ENCODE data around the gene ARMS2. TPM values are rescaled to one million over a fixed set of nuclear protein-coding genes. Genes with fewer than 3 reads are reported as not detected.

Gene ARMS2
- total and polyA plus RNA-seq, 2 experiments from 2014 or later, result not detected

- no peaks in the 10 kb centered on the region for H3K9me2 ChIP-seq (ENCODE audit: insufficient read depth)
- no peaks in the 10 kb centered on the region for H3F3A ChIP-seq (replicated peaks; ENCODE audit: low read depth)
- Mint-ChIP-seq H3K9me3 (peaks cover 13% of the 10 kb centered on the region; the same call in 2 of the 3 replicates), H3K36me3 (ENCODE audit: low read depth) (peaks cover 7% of the 10 kb centered on the region), H3K4me3 (no peak overlapping the region), H3K4me1 (no peaks in the 10 kb centered on the region; the same call in 2 of the 3 replicates), H3K27me3 (ENCODE audit: insufficient read depth, low read depth, poor library complexity) (no peaks in the 10 kb centered on the region), H3K27ac (no peak overlapping the region)
- no peak for DNase-seq (ENCODE audit: low spot score)
- no peaks in the 10 kb centered on the region; the same call in 1 of the 2 replicates for H3K36me3 ChIP-seq (ENCODE audit: insufficient read depth)
- H2AFZ ChIP-seq, result peak overlapping the region; percentile 59
- H3K79me2 ChIP-seq (replicated peaks; ENCODE audit: insufficient read depth), result no peaks in the 10 kb centered on the region
- H3K27me3 ChIP-seq (ENCODE audit: insufficient read depth), result no peaks in the 10 kb centered on the region
- H3K4me3 ChIP-seq, result no peak overlapping the region
- peaks cover 4% of the 10 kb centered on the region; the same call in 1 of the 2 replicates for H3K4me1 ChIP-seq (ENCODE audit: insufficient read depth)
- no peak overlapping the region for H3K4me2 ChIP-seq
- no peaks in the 10 kb centered on the region for H4K20me1 ChIP-seq (replicated peaks; ENCODE audit: insufficient read depth)
- no peak for TF ChIP-seq CTCF (conservative IDR thresholded peaks at IDR 0.05; ENCODE audit: low read depth in 2 of 2)
- no peak for TF ChIP-seq POLR2AphosphoS5 (IDR thresholded peaks at IDR 0.05; ENCODE audit: low read depth)
- ATAC-seq, result no peak
- H3K27ac ChIP-seq (ENCODE audit: low read depth), result no peak overlapping the region
Measured at GRCh38 chr10:122450353-122450990, 4.0 kb upstream of the ARMS2 start.

- Histone ChIP-seq H3K4me2 (no peak overlapping the region), H3K36me3 (ENCODE audit: insufficient read depth) (no peaks in the 10 kb centered on the region; the same call in 1 of the 2 replicates), H3K4me3 (no peak overlapping the region), H3K27me3 (ENCODE audit: insufficient read depth) (peaks cover 3% of the 10 kb centered on the region; the same call in 1 of the 2 replicates), H3K4me1 (ENCODE audit: insufficient read depth) (peaks cover 4% of the 10 kb centered on the region; the same call in 1 of the 2 replicates), H3K79me2 (replicated peaks; ENCODE audit: insufficient read depth) (no peaks in the 10 kb centered on the region), H3F3A (replicated peaks; ENCODE audit: low read depth) (no peaks in the 10 kb centered on the region), H4K20me1 (replicated peaks; ENCODE audit: insufficient read depth) (no peaks in the 10 kb centered on the region), H3K9me2 (ENCODE audit: insufficient read depth) (no peaks in the 10 kb centered on the region), H2AFZ (no peak overlapping the region), H3K27ac (ENCODE audit: low read depth) (no peak overlapping the region)
- peaks cover 8% of the 10 kb centered on the region for H3K4me1 Mint-ChIP-seq
- H3K36me3 Mint-ChIP-seq (ENCODE audit: low read depth), result no peaks in the 10 kb centered on the region
- DNase-seq (ENCODE audit: low spot score), result no peak
- no peak for ATAC-seq
- no peak overlapping the region for H3K27ac Mint-ChIP-seq
- peaks cover 6% of the 10 kb centered on the region for H3K27me3 Mint-ChIP-seq (ENCODE audit: insufficient read depth, low read depth, poor library complexity)
- H3K4me3 Mint-ChIP-seq, result no peak overlapping the region
- no peaks in the 10 kb centered on the region for H3K9me3 Mint-ChIP-seq
- TF ChIP-seq NANOG (IDR thresholded peaks at IDR 0.05; ENCODE audit: borderline replicate concordance), result no peak
- no peak for TF ChIP-seq EZH2phosphoT487 (IDR thresholded peaks at IDR 0.05; ENCODE audit: unreplicated experiment)
- TF ChIP-seq ZNF462 (CRISPR knock-in tag; IDR thresholded peaks at IDR 0.05), result no peak
- no peak for TF ChIP-seq STAT1 (IDR thresholded peaks at IDR 0.05; ENCODE audit: unreplicated experiment)
- no peak for TF ChIP-seq ETS1 (IDR thresholded peaks at IDR 0.05)
- TF ChIP-seq JUNB (IDR thresholded peaks at IDR 0.05; ENCODE audit: unreplicated experiment), result no peak
- no peak for TF ChIP-seq CREB1 (CRISPR knock-in tag; IDR thresholded peaks at IDR 0.05; ENCODE audit: low read depth)
- no peak for TF ChIP-seq EZH2 (IDR thresholded peaks at IDR 0.05; ENCODE audit: low read depth, unreplicated experiment)
- TF ChIP-seq ZNF114 (CRISPR knock-in tag; IDR thresholded peaks at IDR 0.05), result no peak
- TF ChIP-seq ZNF331 (CRISPR knock-in tag; IDR thresholded peaks at IDR 0.05; ENCODE audit: low read depth), result no peak
- TF ChIP-seq POLR2AphosphoS5 (IDR thresholded peaks at IDR 0.05; ENCODE audit: low read depth), result no peak
Measured at GRCh38 chr10:122454071-122454470, 382 bp upstream of the ARMS2 start.

Measured in GM23338 (cell line).